Astrocyte of the spinal cord (primary cell): ENCODE measurements around the gene PRKCD.

Experiments used
- DNase-seq: peaks from one replicate; pipeline ENCODE4 v3.0.0; 2011; ENCODE audit warnings: low read depth, low spot score
- H3K4me3 ChIP-seq: 2 replicates; pipeline ENCODE4 v1.5.1; 2011; ENCODE audit warnings: low read depth, mild to moderate bottlenecking, low read length, moderate library complexity
- in situ Hi-C: cut with HindIII; loops from 2 replicates; pipeline ENCODE4 v1.10.0; 2017; ENCODE audit warnings: low sequenced_read_pairs
- TF ChIP-seq, protein P1 (sequence below): IDR thresholded peaks from 2 replicates; pipeline ENCODE4 v1.5.1; 2012; ENCODE audit warnings: low read depth, mild to moderate bottlenecking, low read length, inconsistent platforms

Gene PRKCD

DNA sequence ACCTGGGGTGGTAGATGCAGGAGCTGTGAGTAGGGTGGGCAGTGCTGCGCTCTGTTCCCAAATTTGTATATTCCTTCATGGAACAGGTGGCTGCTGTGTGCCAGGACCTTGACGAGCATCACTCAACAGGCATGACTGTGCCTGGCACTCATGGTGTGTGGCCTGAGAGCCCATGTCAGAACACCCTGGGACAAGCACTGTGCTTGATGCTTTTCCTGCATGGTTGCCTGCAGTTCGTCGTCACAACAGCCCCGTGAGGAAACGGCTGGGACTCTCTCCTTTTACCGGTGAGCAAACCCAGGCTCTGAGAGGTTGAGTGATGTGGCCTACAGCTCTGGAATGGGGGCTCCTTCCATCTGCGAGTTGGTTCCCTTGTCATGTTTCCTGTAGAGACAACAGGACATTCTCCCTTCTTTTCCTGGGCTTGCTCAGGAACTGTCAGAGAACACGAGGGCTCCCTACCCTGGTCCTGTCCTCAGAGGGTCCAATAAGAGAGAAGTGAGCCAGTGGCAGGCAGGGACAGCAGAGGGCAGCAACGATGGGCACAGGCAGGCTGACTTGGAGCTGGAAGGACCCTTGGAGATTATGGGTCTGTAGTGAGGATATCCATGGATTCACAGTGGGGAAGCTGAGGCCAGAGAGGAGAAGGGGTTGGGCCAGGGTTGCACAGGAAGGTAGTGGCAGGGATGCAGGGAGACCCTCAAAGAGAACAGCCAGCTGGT is 37.4 kb downstream of the PRKCD start:
- TF ChIP-seq, protein P1, sequence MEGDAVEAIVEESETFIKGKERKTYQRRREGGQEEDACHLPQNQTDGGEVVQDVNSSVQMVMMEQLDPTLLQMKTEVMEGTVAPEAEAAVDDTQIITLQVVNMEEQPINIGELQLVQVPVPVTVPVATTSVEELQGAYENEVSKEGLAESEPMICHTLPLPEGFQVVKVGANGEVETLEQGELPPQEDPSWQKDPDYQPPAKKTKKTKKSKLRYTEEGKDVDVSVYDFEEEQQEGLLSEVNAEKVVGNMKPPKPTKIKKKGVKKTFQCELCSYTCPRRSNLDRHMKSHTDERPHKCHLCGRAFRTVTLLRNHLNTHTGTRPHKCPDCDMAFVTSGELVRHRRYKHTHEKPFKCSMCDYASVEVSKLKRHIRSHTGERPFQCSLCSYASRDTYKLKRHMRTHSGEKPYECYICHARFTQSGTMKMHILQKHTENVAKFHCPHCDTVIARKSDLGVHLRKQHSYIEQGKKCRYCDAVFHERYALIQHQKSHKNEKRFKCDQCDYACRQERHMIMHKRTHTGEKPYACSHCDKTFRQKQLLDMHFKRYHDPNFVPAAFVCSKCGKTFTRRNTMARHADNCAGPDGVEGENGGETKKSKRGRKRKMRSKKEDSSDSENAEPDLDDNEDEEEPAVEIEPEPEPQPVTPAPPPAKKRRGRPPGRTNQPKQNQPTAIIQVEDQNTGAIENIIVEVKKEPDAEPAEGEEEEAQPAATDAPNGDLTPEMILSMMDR = peak; percentile 32
- H3K4me3 ChIP-seq = no peak overlapping the region
- DNase-seq = no peak
- in situ Hi-C loops = no loop called here

DNA sequence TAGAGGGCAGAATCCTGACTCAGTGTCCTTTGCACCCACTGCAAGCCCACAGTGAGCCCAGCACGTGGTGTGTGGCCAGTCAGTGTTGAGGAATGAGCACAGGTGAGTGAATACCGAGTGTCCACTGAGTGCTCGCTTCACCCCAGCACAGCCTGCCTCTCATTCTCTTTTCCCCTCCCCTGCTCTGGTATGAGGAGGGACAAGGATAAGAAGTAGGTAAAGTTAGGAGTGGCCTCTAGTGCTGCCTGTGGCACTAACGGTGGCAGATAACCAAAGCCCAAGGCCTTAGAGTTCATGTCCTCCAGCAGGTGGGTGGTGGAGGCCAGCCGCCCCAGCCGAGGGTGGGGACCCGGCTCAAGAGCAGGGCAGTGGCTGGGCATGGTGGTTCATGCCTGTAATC is 38.0 kb downstream of the PRKCD start:
- no peak overlapping the region for H3K4me3 ChIP-seq
- in situ Hi-C loops = no loop called here
- no peak for DNase-seq
- TF ChIP-seq, protein P1 = no peak

DNA sequence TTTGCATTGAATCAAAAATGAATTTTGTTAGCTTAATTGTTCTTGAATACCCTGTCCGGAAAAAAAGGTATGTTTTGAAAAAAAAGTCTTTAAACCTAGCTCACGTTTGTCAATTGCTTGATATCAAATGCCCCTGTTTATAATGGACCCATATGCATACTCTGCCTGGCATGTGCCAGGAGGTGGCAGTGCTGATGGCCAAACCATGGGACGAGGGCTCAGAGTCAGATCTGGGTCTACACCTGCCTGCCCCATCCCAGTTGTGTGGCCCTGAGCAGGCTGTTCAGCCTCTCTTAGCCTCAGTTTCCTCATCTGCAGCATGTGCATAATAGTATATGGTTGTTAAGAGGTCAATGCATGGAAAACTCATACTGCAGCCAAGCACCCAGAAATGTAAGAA is 38.8 kb downstream of the PRKCD start:
- TF ChIP-seq, protein P1 = peak; percentile 7
- no peak overlapping the region for H3K4me3 ChIP-seq
- DNase-seq = no peak
- in situ Hi-C loops = no loop called here

DNA sequence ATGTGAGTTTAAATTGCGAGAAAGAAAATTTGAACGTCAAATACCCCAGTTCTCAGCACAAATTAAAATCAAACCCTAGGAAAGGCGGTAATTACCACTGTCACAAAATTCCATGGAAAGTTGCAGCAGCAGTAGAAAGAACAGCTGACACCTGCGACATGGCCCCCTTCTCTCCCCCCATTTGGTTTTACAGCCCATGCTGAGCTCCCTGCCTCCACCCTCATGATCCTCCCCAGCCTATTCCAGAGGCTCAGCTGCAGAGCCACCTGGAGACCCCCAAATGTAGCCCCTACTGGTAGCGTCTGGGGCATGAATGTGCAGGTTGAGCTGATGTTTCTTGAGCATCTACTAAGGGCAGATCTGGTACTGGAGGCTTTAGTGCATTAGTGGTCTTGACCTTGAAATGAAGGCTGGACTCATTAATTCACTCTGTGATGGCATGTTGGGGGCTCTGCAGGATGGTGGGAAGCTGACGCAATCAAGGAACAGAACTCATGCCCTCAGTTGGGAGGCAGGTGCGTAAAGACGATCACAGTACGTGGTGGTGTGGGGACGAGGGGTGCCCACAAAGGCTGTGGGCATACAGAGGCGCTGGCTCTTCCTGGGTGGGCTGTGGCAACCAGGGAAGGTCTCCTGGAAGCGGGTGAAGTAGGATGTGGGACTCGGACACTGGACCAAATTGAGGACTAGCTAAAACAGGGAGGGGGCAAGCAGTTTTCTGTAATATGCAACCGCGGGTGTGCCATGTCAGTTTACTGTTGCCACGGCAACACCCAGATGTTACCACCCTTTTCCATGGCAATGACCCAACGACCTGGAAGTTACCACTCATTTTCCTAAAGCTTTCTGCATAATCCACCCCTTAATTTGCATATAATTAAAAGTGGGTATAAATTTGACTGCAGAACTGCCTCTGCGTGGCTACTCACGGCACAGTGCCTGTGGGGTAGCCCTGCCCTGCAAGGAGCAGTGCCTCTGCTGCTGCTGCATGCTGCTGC is 39.8 kb downstream of the PRKCD start:
- no peak overlapping the region for H3K4me3 ChIP-seq

DNA sequence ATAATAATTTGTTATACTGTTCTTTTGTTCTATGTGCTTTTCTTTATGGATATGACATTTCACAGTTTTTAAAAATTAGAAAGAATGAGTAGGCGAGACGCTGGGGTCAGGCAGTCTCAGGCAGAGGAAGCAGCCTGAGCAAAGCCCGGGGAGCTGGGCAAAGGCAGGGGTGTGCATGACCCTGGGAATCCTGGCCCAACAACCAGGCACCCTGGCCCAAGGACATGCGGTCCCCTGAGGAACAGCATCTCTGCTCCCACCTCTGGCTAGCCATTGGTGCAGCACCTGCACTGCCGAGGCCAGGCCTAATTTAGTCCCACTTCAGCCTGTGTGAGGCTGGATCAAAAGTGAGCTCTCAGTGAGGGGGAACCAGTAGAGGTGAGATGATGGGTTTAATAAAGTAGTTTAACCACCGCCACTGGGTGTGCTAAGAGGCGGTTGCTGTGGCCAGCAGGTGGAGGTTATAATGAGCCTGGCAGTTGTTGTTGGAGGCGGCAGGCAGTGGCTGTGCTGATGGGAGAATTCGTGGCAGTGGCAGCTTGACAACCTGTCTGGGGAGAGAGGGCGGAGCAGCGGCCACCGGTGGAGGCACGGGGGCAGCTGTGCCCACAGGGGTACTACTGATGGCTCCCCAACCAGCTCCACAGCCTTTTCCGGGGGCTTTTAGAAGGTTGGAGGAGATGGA is 41.5 kb downstream of the PRKCD start:
- no peak overlapping the region for H3K4me3 ChIP-seq
- DNase-seq = no peak
- in situ Hi-C loops = no loop called here
- TF ChIP-seq, protein P1 = no peak

More for the DNA sequence above, 39.8 kb downstream of the PRKCD start:
- TF ChIP-seq, protein P1 = no peak
- no peak for DNase-seq
- in situ Hi-C loops = no loop called here
